Tibial nerve (tissue), 4 donors: Measurements from ENCODE around the gene EPG5. TPM values are rescaled to one million over a fixed set of nuclear protein-coding genes. Genes with fewer than 3 reads are reported as not detected.

Experiments used
- DNase-seq, 2 donors: peaks; one replicate each; pipeline ENCODE4 v3.0.0-alpha.2; 2019; ENCODE audit warnings: low spot score in 2 of 2
- H3K27ac ChIP-seq, 4 donors: fragments of 200-600 bp; sonication (generic) in 3 of 4; one replicate each; pipeline ENCODE4 v1.5.1; 2017 to 2019; ENCODE audit warnings: mild to moderate bottlenecking in 1 of 4
- H3K27me3 ChIP-seq, 2 donors: fragments of 200-600 bp; sonication (generic) in 1 of 2; one replicate each; pipeline versions ENCODE4 v1.5.1 to v1.6.0; 2017 to 2019
- H3K36me3 ChIP-seq, 3 donors: fragments of 200-600 bp; sonication (generic); one replicate each; pipeline ENCODE4 v1.5.1; 2018 to 2019
- H3K4me1 ChIP-seq, 4 donors: fragments of 200-600 bp; sonication (generic) in 3 of 4; one replicate each; pipeline ENCODE4 v1.5.1; 2017 to 2019
- H3K4me3 ChIP-seq, 4 donors: fragments of 200-600 bp; sonication (generic) in 3 of 4; one replicate each; pipeline ENCODE4 v1.5.1; 2017 to 2019; ENCODE audit warnings: mild to moderate bottlenecking in 1 of 4, moderate library complexity in 1 of 4
- H3K9me3 ChIP-seq, 4 donors: fragments of 200-600 bp; sonication (generic) in 3 of 4; one replicate each; pipeline ENCODE4 v1.5.1; 2017 to 2019
- CTCF ChIP-seq, 5 experiments: fragments of 200-600 bp in 3 of 5; fragments of 450-650 bp in 2 of 5; sonication (generic) in 3 of 5; IDR thresholded peaks; one replicate each; pipeline ENCODE4 v1.5.1; 2016 to 2019; ENCODE audit warnings: antibody characterized with exemption in 5 of 5, mild to moderate bottlenecking in 3 of 5, moderate library complexity in 2 of 5
- EP300 ChIP-seq, 2 donors: sonication (generic); formaldehyde crosslinking; IDR thresholded peaks; one replicate each; pipeline ENCODE4 v1.6.1; 2017; ENCODE audit warnings: antibody characterized with exemption in 2 of 2, mild to moderate bottlenecking in 1 of 2
- POLR2A ChIP-seq, 2 donors: fragments of 450-650 bp; IDR thresholded peaks; one replicate each; pipeline ENCODE4 v1.6.1; 2017; ENCODE audit warnings: antibody characterized with exemption in 2 of 2, mild to moderate bottlenecking in 2 of 2, moderate library complexity in 2 of 2
- WGBS, 2 donors: methylation state at CpG; one replicate each; pipeline ENCODE4 v1.1.5; 2018; 5-methylcytosine and 5-hydroxymethylcytosine counted together
- total RNA-seq, 4 donors: library from RNA; depleted of rRNA; stranded (reverse); fragments of >200 nt; gene quantifications; one replicate each; pipeline ENCODE4 v1.1.0, GENCODE V29; 2016

The EPG5 gene
- total RNA-seq, 4 donors from 2014 or later: 26.1 to 48.3 (median 40.6) TPM

- Histone ChIP-seq H3K36me3 (peaks cover 0 to 89% (median 10%) of the 10 kb centered on the region in 3 donors), H3K27me3 (no peaks in the 10 kb centered on the region), H3K4me3 (no peak overlapping the region), H3K9me3 (no peaks in the 10 kb centered on the region), H3K4me1 (no peaks in the 10 kb centered on the region), H3K27ac (no peak overlapping the region)
- no peak for DNase-seq
- TF ChIP-seq EP300 (IDR thresholded peaks at IDR 0.05) (no peak), POLR2A (IDR thresholded peaks at IDR 0.05) (no peak), CTCF (IDR thresholded peaks at IDR 0.05) (no peak)
- WGBS, 2 donors: 92 to 94% methylated on average over 3 of the region's 3 CpGs
These were observed 34.4 kb downstream of the EPG5 start for GRCh38 chr18:45932708-45933107.

- H3K9me3 ChIP-seq: no peaks in the 10 kb centered on the region
- no peak overlapping the region for H3K27ac ChIP-seq
- 86 to 91% methylated on average over 2 of the region's 2 CpGs for WGBS, 2 donors
- H3K27me3 ChIP-seq: no peaks in the 10 kb centered on the region
- peaks cover 0 to 90% (median 10%) of the 10 kb centered on the region in 3 donors for H3K36me3 ChIP-seq
- no peaks in the 10 kb centered on the region for H3K4me1 ChIP-seq
- no peak overlapping the region for H3K4me3 ChIP-seq
- TF ChIP-seq EP300 (IDR thresholded peaks at IDR 0.05) (no peak), POLR2A (IDR thresholded peaks at IDR 0.05) (no peak), CTCF (IDR thresholded peaks at IDR 0.05) (no peak)
- no peak for DNase-seq
These were observed 36.2 kb downstream of the EPG5 start for GRCh38 chr18:45930963-45931362.

- TF ChIP-seq EP300 (IDR thresholded peaks at IDR 0.05) (no peak), POLR2A (IDR thresholded peaks at IDR 0.05) (no peak), CTCF (IDR thresholded peaks at IDR 0.05) (no peak)
- Histone ChIP-seq H3K36me3 (peaks cover 6 to 94% (median 8%) of the 10 kb centered on the region in 3 donors), H3K4me1 (no peaks in the 10 kb centered on the region), H3K27me3 (no peaks in the 10 kb centered on the region), H3K4me3 (no peak overlapping the region), H3K27ac (no peak overlapping the region), H3K9me3 (no peaks in the 10 kb centered on the region)
- 93 to 99% methylated on average over 3 of the region's 3 CpGs for WGBS, 2 donors
- no peak for DNase-seq
These were observed 40.4 kb downstream of the EPG5 start for GRCh38 chr18:45926691-45927090.

GRCh38 chr18:45926085-45926484 is 41.0 kb downstream of the EPG5 start:
- Histone ChIP-seq H3K36me3 (peaks cover 6 to 94% (median 8%) of the 10 kb centered on the region in 3 donors), H3K27me3 (no peaks in the 10 kb centered on the region), H3K4me3 (no peak overlapping the region), H3K27ac (no peak overlapping the region), H3K4me1 (no peaks in the 10 kb centered on the region), H3K9me3 (no peaks in the 10 kb centered on the region)
- TF ChIP-seq EP300 (IDR thresholded peaks at IDR 0.05) (no peak), POLR2A (IDR thresholded peaks at IDR 0.05) (no peak), CTCF (IDR thresholded peaks at IDR 0.05) (no peak)
- WGBS, 2 donors: 69 to 76% methylated on average over 3 of the region's 3 CpGs
- no peak for DNase-seq

- 93 to 100% methylated on average over 1 of the region's 1 CpG for WGBS, 2 donors
- H3K36me3 ChIP-seq: peaks cover 5 to 75% (median 6%) of the 10 kb centered on the region in 3 donors
These were observed 44.0 kb downstream of the EPG5 start for GRCh38 chr18:45923138-45923537.

GRCh38 chr18:45920367-45920766 is 46.8 kb downstream of the EPG5 start:
- Histone ChIP-seq H3K27ac (no peak overlapping the region), H3K4me3 (no peak overlapping the region), H3K27me3 (no peaks in the 10 kb centered on the region), H3K36me3 (peaks cover 6 to 79% (median 16%) of the 10 kb centered on the region in 3 donors), H3K4me1 (peaks cover 0 to 3% (median 0%) of the 10 kb centered on the region in 4 donors), H3K9me3 (no peaks in the 10 kb centered on the region)
- 25 to 33% methylated on average over 4 of the region's 4 CpGs for WGBS, 2 donors
- DNase-seq: peak; percentile 56 to 61
- TF ChIP-seq POLR2A (IDR thresholded peaks at IDR 0.05): no peak
- TF ChIP-seq EP300 (IDR thresholded peaks at IDR 0.05): no peak
- no peak for TF ChIP-seq CTCF (IDR thresholded peaks at IDR 0.05)

More at GRCh38 chr18:45923138-45923537, 44.0 kb downstream of the EPG5 start:
- TF ChIP-seq EP300 (IDR thresholded peaks at IDR 0.05) (no peak), POLR2A (IDR thresholded peaks at IDR 0.05) (no peak)
- H3K9me3 ChIP-seq: no peaks in the 10 kb centered on the region
- DNase-seq: no peak
- H3K27ac ChIP-seq: no peak overlapping the region
- H3K27me3 ChIP-seq: no peaks in the 10 kb centered on the region
- H3K4me3 ChIP-seq: no peak overlapping the region
- peaks cover 0 to 3% (median 0%) of the 10 kb centered on the region in 4 donors for H3K4me1 ChIP-seq
